HepG2 (cell line): ENCODE data around the gene LRRC15. TPM values are rescaled to one million over a fixed set of nuclear protein-coding genes. Genes with fewer than 3 reads are reported as not detected.

Experiments
- ATAC-seq: fragments of 200-7000 bp; cut with Tn5 transposase; 3 replicates; pipeline ENCODE4 v1.9.1; 2020; ENCODE audit warnings: mild to moderate bottlenecking, moderate library complexity
- BruUV-seq: library from RNA; stranded (reverse); fragments of 400-500 nt; replicated peaks from 2 replicates; lab custom pipeline; 2021; lab: Mats Ljungman, UMichigan
- CTCF ChIA-PET: fragments of 300-600 bp; formaldehyde crosslinking; extraction: SDS; loops from one replicate; lab custom pipeline; 2021; ENCODE audit warnings: low total read pairs, inconsistent platforms, low intra/inter-chr PET ratio; lab: Yijun Ruan, JAX
- POLR2A ChIA-PET: fragments of 350-600 bp; sonication (Branson Sonifier 250); formaldehyde crosslinking; loops from one replicate; lab custom pipeline; 2020; ENCODE audit warnings: antibody characterized with exemption, inconsistent platforms; lab: Yijun Ruan, JAX
- DNase-seq: peaks from one replicate; pipeline ENCODE4 v3.0.0-alpha.2; 2015; ENCODE audit warnings: low spot score
- FAIRE-seq: peaks from 3 replicates; lab custom pipeline; 2011; peaks lifted over from hg19 to GRCh38; lab: Jason Lieb, UNC
- H2AFZ ChIP-seq: one replicate; pipeline ENCODE4 v1.6.1; 2011; ENCODE audit warnings: low read length, inconsistent platforms
- H3K27ac ChIP-seq: fragments of 300-600 bp; 3 replicates; pipeline ENCODE4 v1.8.0; 2011; ENCODE audit warnings: mixed run types, mild to moderate bottlenecking, mixed read lengths, low read length, inconsistent platforms; ENCODE audit not compliant: insufficient read depth; ENCODE audit errors: extremely low read length
- H3K27me3 ChIP-seq, 2 experiments: fragments of 200-600 bp in 1 of 2; 2 replicates in 1 of 2; 3 replicates in 1 of 2; pipeline versions ENCODE4 v1.6.0 to v1.8.0; 2011; ENCODE audit warnings: low read length in 2 of 2, mild to moderate bottlenecking in 2 of 2, moderate library complexity in 2 of 2, inconsistent platforms in 1 of 2; ENCODE audit not compliant: insufficient read depth in 2 of 2, control insufficient read depth in 1 of 2
- H3K36me3 ChIP-seq, 2 experiments: fragments of 200-600 bp in 1 of 2; replicated peaks in 1 of 2; 2 replicates in 1 of 2; 3 replicates in 1 of 2; pipeline versions ENCODE4 v1.5.1 to v1.8.0; 2011; ENCODE audit warnings: low read length in 2 of 2, inconsistent platforms in 1 of 2; ENCODE audit not compliant: insufficient read depth in 2 of 2, control insufficient read depth in 1 of 2
- H3K4me1 ChIP-seq: 2 replicates; pipeline ENCODE4 v1.5.1; 2012; ENCODE audit warnings: low read length, inconsistent platforms; ENCODE audit not compliant: insufficient read depth
- H3K4me2 ChIP-seq: 2 replicates; pipeline ENCODE4 v1.6.0; 2011; ENCODE audit warnings: low read depth, low read length, inconsistent platforms
- H3K4me3 ChIP-seq, 3 experiments: fragments of 200-600 bp in 1 of 3; sonication (generic), shearing (Covaris generic) in 1 of 3; replicated peaks in 1 of 3; 2 replicates each; pipeline ENCODE4 v1.5.1; 2011 to 2016; ENCODE audit warnings: low read length in 3 of 3, inconsistent platforms in 2 of 3, low read depth in 2 of 3, mild to moderate bottlenecking in 2 of 3, control low read depth in 1 of 3, mixed read lengths in 1 of 3; ENCODE audit not compliant: insufficient read depth in 1 of 3
- H3K79me2 ChIP-seq: one replicate; pipeline ENCODE4 v1.6.1; 2011; ENCODE audit warnings: low read length, inconsistent platforms; ENCODE audit not compliant: insufficient read depth
- H3K9ac ChIP-seq: 2 replicates; pipeline ENCODE4 v1.6.0; 2011; ENCODE audit warnings: mild to moderate bottlenecking, low read depth, low read length, inconsistent platforms; ENCODE audit not compliant: insufficient read depth
- H3K9me3 ChIP-seq: 2 replicates; pipeline ENCODE4 v1.5.1; 2012; ENCODE audit warnings: mild to moderate bottlenecking, low read length
- H4K20me1 ChIP-seq: 2 replicates; pipeline ENCODE4 v1.6.0; 2011; ENCODE audit warnings: inconsistent platforms, mild to moderate bottlenecking, low read length, moderate library complexity; ENCODE audit not compliant: insufficient read depth
- ATF7-NPFF ChIP-seq: sonication (generic); formaldehyde crosslinking; IDR thresholded peaks from 2 replicates; pipeline ENCODE4 v1.8.1; 2023; ENCODE audit warnings: mild to moderate bottlenecking, low read depth, missing genetic modification reagents, moderate library complexity
- CERS6 ChIP-seq: sonication (generic); formaldehyde crosslinking; IDR thresholded peaks from 2 replicates; pipeline ENCODE4 v1.5.0; 2020; ENCODE audit warnings: missing genetic modification reagents
- FOXO4 ChIP-seq: sonication (generic); formaldehyde crosslinking; conservative IDR thresholded peaks from 2 replicates; pipeline ENCODE4 v1.8.1; 2023; ENCODE audit warnings: missing genetic modification reagents
- HIVEP1 ChIP-seq: sonication (generic); formaldehyde crosslinking; IDR thresholded peaks from 2 replicates; pipeline ENCODE4 v1.4.0; 2020; ENCODE audit warnings: mild to moderate bottlenecking, missing genetic modification reagents
- IRF2 ChIP-seq: IDR thresholded peaks from 2 replicates; pipeline ENCODE4 v1.6.1; 2018; ENCODE audit warnings: missing genetic modification reagents, missing compliant biosample characterization
- NKX3-1 ChIP-seq: sonication (generic); formaldehyde crosslinking; IDR thresholded peaks from 2 replicates; pipeline ENCODE4 v1.5.0; 2020; ENCODE audit warnings: missing genetic modification reagents
- ONECUT2 ChIP-seq: sonication (generic); formaldehyde crosslinking; IDR thresholded peaks from 2 replicates; pipeline ENCODE4 v1.4.0; 2020; ENCODE audit warnings: missing genetic modification reagents
- PPARG ChIP-seq: conservative IDR thresholded peaks from 2 replicates; pipeline ENCODE4 v1.6.1; 2016; ENCODE audit warnings: missing biosample characterization, missing genetic modification reagents
- RAD21 ChIP-seq: fragments of 450-650 bp; formaldehyde crosslinking; IDR thresholded peaks from 2 replicates; pipeline ENCODE4 v1.5.0; 2020; ENCODE audit warnings: mild to moderate bottlenecking
- RBFOX2 ChIP-seq: fragments of 200-400 bp; formaldehyde crosslinking; IDR thresholded peaks from 2 replicates; pipeline ENCODE4 v1.6.1; 2017; ENCODE audit warnings: low read depth, mild to moderate bottlenecking, low read length
- TAF15 ChIP-seq: fragments of 200-400 bp; formaldehyde crosslinking; IDR thresholded peaks from one replicate; pipeline ENCODE4 v1.6.1; 2018; ENCODE audit warnings: mild to moderate bottlenecking, low read depth, low read length; ENCODE audit not compliant: poor library complexity, severe bottlenecking
- TBX3 ChIP-seq: fragments of 450-650 bp; IDR thresholded peaks from 2 replicates; pipeline ENCODE4 v1.6.1; 2017; ENCODE audit warnings: antibody characterized with exemption, mild to moderate bottlenecking, inconsistent platforms, borderline replicate concordance
- ZNF251 ChIP-seq: sonication (generic); formaldehyde crosslinking; IDR thresholded peaks from 2 replicates; pipeline ENCODE4 v1.9.0; 2021; ENCODE audit warnings: mild to moderate bottlenecking, missing genetic modification reagents
- ZNF589 ChIP-seq: sonication (generic); formaldehyde crosslinking; conservative IDR thresholded peaks from 2 replicates; pipeline ENCODE4 v1.8.0; 2022; ENCODE audit warnings: mild to moderate bottlenecking, moderate library complexity, missing genetic modification reagents
- ZNF724P ChIP-seq: sonication (generic); formaldehyde crosslinking; IDR thresholded peaks from 2 replicates; pipeline ENCODE4 v1.8.0; 2022; ENCODE audit warnings: missing genetic modification reagents, borderline replicate concordance
- ZNF879 ChIP-seq: sonication (generic); formaldehyde crosslinking; IDR thresholded peaks from 2 replicates; pipeline ENCODE4 v1.8.1; 2023; ENCODE audit warnings: missing genetic modification reagents
- ZSCAN20 ChIP-seq: sonication (generic); formaldehyde crosslinking; IDR thresholded peaks from 2 replicates; pipeline ENCODE4 v1.4.0; 2020; ENCODE audit warnings: missing genetic modification reagents, mild to moderate bottlenecking, borderline replicate concordance
- WGBS: methylation state at CpG from one replicate; pipeline ENCODE4 v1.1.6; 2017; ENCODE audit warnings: low lambda C conversion rate; 5-methylcytosine and 5-hydroxymethylcytosine counted together
- in situ Hi-C: cut with HindIII; loops from 2 replicates; pipeline ENCODE4 v1.10.0; 2017; ENCODE audit warnings: low pct_unique_long_range_greater_than_20kb; ENCODE audit not compliant: extremely low pct_ligation_motif_present
- intact Hi-C: fragments of 100-400 bp; cut with micrococcal nuclease; formaldehyde crosslinking; loops from one replicate; pipeline ENCODE4 v1.10.0; 2022; ENCODE audit not compliant: unreplicated experiment
- polyA plus RNA-seq, 8 experiments: library from polyadenylated mRNA; depleted of rRNA in 3 of 8; stranded (reverse) in 7 of 8; unstranded in 1 of 8; fragments of >200 nt; fragmentation: Illumina TruSeq in 4 of 8; extraction: Trizol in 4 of 8; gene quantifications; 2 replicates each; pipeline versions ENCODE4 v1.2.1 to v1.2.3, GENCODE V29; 2011 to 2016; ENCODE audit warnings: low read depth in 4 of 8, missing spikeins in 1 of 8, mixed read lengths in 1 of 8; ENCODE audit not compliant: insufficient read depth in 1 of 8
- total RNA-seq, 5 experiments: library from RNA; depleted of rRNA; stranded (reverse); fragments of >200 nt; fragmentation: Illumina TruSeq; extraction: Trizol; gene quantifications; 2 replicates each; pipeline ENCODE4 v1.2.3, GENCODE V29; 2016; ENCODE audit warnings: low read depth in 1 of 5
- TF ChIP-seq, protein P1 (sequence below): sonication (generic); formaldehyde crosslinking; IDR thresholded peaks from 2 replicates; pipeline ENCODE4; 2020; ENCODE audit warnings: missing genetic modification reagents, mild to moderate bottlenecking, borderline replicate concordance
- TF ChIP-seq, protein P2 (sequence below): sonication (generic); formaldehyde crosslinking; IDR thresholded peaks from 2 replicates; pipeline ENCODE4 v1.4.0; 2020; ENCODE audit warnings: mild to moderate bottlenecking, missing genetic modification reagents

Gene LRRC15
- total and polyA plus RNA-seq, 2 of the 13 experiments (the other 11 are each of a cell fraction or from before 2014, with no cell fraction given) = not detected

DNA sequence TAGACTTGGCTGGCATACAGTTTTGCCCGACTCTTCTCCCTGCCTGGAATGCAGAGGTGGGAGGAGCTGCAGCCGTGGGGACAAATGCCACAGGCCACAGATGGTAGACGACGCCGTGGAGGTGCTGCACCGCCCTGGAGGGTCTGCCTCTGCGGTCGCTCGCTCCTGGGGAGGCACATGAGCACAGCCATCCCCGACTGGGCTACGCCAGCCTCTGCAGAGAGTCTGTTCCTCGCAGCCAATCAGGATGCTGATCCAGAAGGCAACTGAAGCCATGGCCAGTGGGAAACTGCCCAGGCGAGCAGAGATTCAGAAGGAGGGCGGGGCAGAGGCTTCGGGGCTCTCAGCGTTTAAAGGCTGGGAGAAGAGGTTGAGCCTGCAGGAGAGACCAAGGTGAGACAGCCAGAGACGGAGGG, 11.9 kb upstream of the LRRC15 start (continued):
- TF ChIP-seq, protein P1, sequence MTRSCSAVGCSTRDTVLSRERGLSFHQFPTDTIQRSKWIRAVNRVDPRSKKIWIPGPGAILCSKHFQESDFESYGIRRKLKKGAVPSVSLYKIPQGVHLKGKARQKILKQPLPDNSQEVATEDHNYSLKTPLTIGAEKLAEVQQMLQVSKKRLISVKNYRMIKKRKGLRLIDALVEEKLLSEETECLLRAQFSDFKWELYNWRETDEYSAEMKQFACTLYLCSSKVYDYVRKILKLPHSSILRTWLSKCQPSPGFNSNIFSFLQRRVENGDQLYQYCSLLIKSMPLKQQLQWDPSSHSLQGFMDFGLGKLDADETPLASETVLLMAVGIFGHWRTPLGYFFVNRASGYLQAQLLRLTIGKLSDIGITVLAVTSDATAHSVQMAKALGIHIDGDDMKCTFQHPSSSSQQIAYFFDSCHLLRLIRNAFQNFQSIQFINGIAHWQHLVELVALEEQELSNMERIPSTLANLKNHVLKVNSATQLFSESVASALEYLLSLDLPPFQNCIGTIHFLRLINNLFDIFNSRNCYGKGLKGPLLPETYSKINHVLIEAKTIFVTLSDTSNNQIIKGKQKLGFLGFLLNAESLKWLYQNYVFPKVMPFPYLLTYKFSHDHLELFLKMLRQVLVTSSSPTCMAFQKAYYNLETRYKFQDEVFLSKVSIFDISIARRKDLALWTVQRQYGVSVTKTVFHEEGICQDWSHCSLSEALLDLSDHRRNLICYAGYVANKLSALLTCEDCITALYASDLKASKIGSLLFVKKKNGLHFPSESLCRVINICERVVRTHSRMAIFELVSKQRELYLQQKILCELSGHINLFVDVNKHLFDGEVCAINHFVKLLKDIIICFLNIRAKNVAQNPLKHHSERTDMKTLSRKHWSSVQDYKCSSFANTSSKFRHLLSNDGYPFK = no peak
- TF ChIP-seq ZNF251 (CRISPR knock-in tag) = no peak
- no peak for TF ChIP-seq HIVEP1 (CRISPR knock-in tag)
- TF ChIP-seq NKX3-1 (CRISPR knock-in tag) = no peak
- TF ChIP-seq PPARG (CRISPR knock-in tag) = no peak

- intact Hi-C loops (no loop called here), in situ Hi-C loops (no loop called here)
- no peaks in the 10 kb centered on the region for H3K36me3 ChIP-seq
- ChIA-PET POLR2A (no interaction called here), CTCF (no interaction called here)
- no TSS peak for BruUV-seq
- no peaks in the 10 kb centered on the region for H4K20me1 ChIP-seq
- H3K9me3 ChIP-seq = no peaks in the 10 kb centered on the region
- DNase-seq = no peak
- no peak overlapping the region for H2AFZ ChIP-seq
- WGBS = 41% methylated on average over 7 of the region's 7 CpGs
- peaks cover 11 to 72% of the 10 kb centered on the region in 2 experiments for H3K27me3 ChIP-seq
- ATAC-seq = no peak
- H3K4me2 ChIP-seq = no peak overlapping the region
- H3K4me3 ChIP-seq = no peak overlapping the region
- no peak overlapping the region for H3K9ac ChIP-seq
- H3K27ac ChIP-seq = no peak overlapping the region
- H3K4me1 ChIP-seq = no peaks in the 10 kb centered on the region
- FAIRE-seq = no peak
- no peaks in the 10 kb centered on the region for H3K79me2 ChIP-seq
- TF ChIP-seq TBX3 (no peak), ZNF724P (CRISPR knock-in tag) (no peak), ZSCAN20 (no peak), ZNF589 (CRISPR knock-in tag) (no peak), CERS6 (no peak), TAF15 (no peak), RBFOX2 (no peak), ONECUT2 (CRISPR knock-in tag) (no peak), FOXO4 (CRISPR knock-in tag) (no peak), ZNF879 (CRISPR knock-in tag) (no peak), IRF2 (CRISPR knock-in tag) (no peak), ATF7-NPFF (CRISPR knock-in tag) (no peak), RAD21 (no peak)
- TF ChIP-seq, protein P2, sequence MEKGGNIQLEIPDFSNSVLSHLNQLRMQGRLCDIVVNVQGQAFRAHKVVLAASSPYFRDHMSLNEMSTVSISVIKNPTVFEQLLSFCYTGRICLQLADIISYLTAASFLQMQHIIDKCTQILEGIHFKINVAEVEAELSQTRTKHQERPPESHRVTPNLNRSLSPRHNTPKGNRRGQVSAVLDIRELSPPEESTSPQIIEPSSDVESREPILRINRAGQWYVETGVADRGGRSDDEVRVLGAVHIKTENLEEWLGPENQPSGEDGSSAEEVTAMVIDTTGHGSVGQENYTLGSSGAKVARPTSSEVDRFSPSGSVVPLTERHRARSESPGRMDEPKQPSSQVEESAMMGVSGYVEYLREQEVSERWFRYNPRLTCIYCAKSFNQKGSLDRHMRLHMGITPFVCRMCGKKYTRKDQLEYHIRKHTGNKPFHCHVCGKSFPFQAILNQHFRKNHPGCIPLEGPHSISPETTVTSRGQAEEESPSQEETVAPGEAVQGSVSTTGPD = no peak
These were observed 10.8 kb upstream of the LRRC15 start for GRCh38 chr3:194380326-194380725.
